NCI-H524 (cell line): ENCODE results near the gene RIN3.
"Not testable (repeated sequence)": the region's sequence is repeated elsewhere in the genome, so short reads cannot be mapped to it uniquely, and the experiment has no call there.

Source experiments
- DNase-seq, 2 experiments: peaks; one replicate each; lab custom pipeline; 2025; lab: John Stamatoyannopoulos, UW

Gene RIN3

GRCh38 chr14:92670643-92671366, 157.2 kb downstream of the RIN3 start:
- DNase-seq: no peak

GRCh38 chr14:92673601-92674150, 160.1 kb downstream of the RIN3 start:
- DNase-seq: peak in 1 of 2 experiments; percentile 46

- no peak for DNase-seq
These were observed 161.8 kb downstream of the RIN3 start for GRCh38 chr14:92675421-92675820.

GRCh38 chr14:92675976-92676375, 162.4 kb downstream of the RIN3 start:
- DNase-seq: no peak

- DNase-seq: no peak
These were observed 163.0 kb downstream of the RIN3 start for GRCh38 chr14:92676403-92677086.

- no peak for DNase-seq
These were observed 163.6 kb downstream of the RIN3 start for GRCh38 chr14:92677087-92677668.

- no peak for DNase-seq
These were observed 164.4 kb downstream of the RIN3 start for GRCh38 chr14:92677955-92678354.

GRCh38 chr14:92678766-92679165, 165.2 kb downstream of the RIN3 start:
- DNase-seq: no peak

GRCh38 chr14:92679246-92679645, 165.7 kb downstream of the RIN3 start:
- no peak for DNase-seq

GRCh38 chr14:92680330-92680729, 166.7 kb downstream of the RIN3 start:
- DNase-seq: not testable (repeated sequence)

- peak; percentile 78 to 87 for DNase-seq
These were observed 167.4 kb downstream of the RIN3 start for GRCh38 chr14:92680781-92681650.

- no peak for DNase-seq
These were observed 169.5 kb downstream of the RIN3 start for GRCh38 chr14:92683041-92683440.

- DNase-seq: no peak
These were observed 171.4 kb downstream of the RIN3 start for GRCh38 chr14:92684801-92685560.

- no peak for DNase-seq
These were observed 172.3 kb downstream of the RIN3 start for GRCh38 chr14:92685784-92686355.

- no peak for DNase-seq
These were observed 172.9 kb downstream of the RIN3 start for GRCh38 chr14:92686411-92686899.

GRCh38 chr14:92686900-92687427, 173.4 kb downstream of the RIN3 start:
- DNase-seq: peak; percentile 86 to 89

GRCh38 chr14:92687681-92688433, 174.3 kb downstream of the RIN3 start:
- peak; percentile 78 to 88 for DNase-seq

GRCh38 chr14:92688434-92689375, 175.1 kb downstream of the RIN3 start:
- peak; percentile 92 to 93 for DNase-seq
